H54 (cell line): Measurements from ENCODE around the gene LETM1.

Experiments used
- DNase-seq: peaks from one replicate; pipeline ENCODE4 v3.0.0; 2011; ENCODE audit warnings: low spot score, mixed read lengths; ENCODE audit not compliant: insufficient read length
- FAIRE-seq: peaks from 3 replicates; lab custom pipeline; 2011; peaks lifted over from hg19 to GRCh38; lab: Jason Lieb, UNC
- POLR2A ChIP-seq: IDR thresholded peaks from 2 replicates; pipeline ENCODE4 v1.6.1; 2011; ENCODE audit warnings: low read depth, mild to moderate bottlenecking, low read length

LETM1 gene

DNA sequence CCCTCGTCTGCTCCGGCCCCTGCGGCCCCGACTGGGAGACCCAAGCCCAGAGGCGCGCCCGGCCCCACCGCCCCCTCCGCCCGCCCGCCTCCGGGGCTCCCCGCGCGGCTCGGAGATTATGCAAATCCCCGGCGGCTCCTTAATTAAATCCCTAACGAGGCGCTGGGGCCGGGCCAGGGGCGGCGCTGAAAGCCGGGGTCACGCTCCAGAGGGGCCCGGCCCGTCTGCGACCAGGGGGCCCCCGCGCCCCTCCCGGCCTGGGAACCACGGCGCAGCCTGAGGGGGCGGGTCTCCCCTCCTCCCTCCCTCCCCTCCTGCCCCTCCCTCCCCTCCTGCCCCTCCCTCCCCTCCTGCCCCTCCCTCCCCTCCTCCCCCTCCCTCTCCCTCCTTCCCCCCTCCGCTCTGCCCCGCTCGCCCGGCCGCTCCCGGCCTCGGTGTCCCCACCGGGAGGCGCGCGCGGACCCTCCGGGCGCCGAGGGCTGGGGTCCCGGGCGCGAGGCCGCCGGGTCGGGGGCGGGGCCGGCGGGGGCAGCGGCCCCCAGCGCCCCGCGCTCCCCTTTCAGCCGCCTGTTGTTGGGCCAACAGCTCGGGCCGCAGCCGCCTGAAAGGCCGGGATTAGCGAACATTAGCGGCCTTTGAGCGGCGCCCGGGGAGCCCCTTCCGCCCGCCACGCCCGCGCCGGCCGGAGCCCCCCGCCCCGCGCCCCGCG lies 88.7 kb downstream of the LETM1 start:
- DNase-seq (no peak), FAIRE-seq (no peak)
- TF ChIP-seq POLR2A: no peak

DNA sequence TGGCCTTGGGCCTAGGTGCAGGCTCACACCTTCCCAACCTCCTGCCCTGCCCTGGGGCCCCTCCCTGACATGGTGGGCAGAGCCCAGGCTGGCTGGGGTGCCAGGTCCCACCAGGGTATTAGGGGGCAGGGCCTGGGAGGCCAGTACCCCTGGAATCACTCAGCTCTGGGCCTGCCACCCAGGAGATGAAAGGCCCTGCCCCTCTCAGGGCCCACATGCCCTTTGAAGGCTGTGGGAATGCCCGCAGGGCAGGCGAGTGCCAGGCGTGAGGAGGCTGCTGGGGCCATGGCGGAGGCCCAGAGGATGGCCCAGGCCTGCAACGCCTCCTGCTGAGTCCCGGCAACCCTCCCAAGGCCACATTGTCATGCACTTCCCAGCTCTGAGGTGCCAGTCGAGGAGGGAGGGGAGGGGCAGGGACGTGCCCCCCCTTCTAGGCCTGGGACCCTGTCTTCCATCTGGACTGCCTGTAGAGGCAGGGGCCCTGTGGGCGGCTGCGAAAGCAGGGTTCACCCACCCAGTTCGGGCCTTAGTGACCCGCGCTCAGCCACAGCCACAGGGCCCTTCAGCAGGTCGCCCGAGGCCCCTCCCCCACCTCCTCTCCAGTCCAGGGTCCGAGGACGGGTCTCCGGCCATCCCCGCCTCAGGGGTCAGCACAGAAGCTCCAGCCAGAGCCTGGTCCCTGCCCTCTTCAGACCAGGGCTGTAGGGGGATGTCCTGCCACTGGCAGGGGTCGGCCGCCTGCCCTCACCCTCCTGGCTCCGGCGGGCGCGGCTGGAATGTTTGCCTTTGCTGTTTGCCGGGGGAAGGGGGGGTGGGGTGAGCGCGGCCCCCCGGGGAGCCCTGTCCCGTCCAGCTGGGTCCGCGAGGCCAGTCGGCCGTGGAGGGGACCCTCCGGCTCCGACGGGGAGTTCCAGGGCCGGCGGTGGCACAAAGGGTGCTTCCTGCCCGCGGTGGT lies 89.6 kb downstream of the LETM1 start:
- no peak for FAIRE-seq

DNA sequence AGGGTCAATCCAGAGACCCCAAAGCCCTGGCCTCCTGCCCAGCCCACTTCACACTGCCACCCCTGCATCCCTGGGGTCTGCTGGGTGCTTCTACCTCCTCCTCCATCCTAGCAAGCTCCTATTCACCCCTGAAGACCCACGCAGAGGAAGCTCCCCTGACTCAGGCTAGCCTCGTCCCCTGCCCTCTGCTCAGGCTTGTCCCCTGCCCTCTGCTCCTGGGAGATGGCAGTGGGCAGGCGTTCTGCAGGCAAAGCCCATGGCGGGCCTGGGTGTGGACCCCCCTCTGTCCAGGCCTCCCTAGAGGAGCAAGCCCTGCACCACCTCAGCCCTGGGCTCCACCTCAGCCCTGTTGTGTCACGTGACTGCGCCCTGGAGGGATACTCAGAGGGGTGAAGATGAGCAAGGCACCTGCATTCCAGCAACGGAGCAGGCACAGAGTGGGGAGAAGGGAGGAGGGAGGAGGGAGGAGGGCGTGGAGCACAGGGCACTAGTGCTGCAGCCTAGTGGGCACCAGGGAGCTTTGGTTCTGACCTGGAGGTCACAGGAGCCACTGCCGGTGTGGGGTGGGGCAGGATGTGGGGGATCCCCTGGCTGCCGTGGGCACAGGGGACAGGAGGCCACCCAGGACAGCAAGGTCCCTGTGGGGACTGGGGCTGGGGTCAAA lies 90.4 kb downstream of the LETM1 start:
- no peak for FAIRE-seq
- DNase-seq: no peak
- TF ChIP-seq POLR2A: no peak

More for the DNA sequence above, 89.6 kb downstream of the LETM1 start:
- no peak for TF ChIP-seq POLR2A
- no peak for DNase-seq

DNA sequence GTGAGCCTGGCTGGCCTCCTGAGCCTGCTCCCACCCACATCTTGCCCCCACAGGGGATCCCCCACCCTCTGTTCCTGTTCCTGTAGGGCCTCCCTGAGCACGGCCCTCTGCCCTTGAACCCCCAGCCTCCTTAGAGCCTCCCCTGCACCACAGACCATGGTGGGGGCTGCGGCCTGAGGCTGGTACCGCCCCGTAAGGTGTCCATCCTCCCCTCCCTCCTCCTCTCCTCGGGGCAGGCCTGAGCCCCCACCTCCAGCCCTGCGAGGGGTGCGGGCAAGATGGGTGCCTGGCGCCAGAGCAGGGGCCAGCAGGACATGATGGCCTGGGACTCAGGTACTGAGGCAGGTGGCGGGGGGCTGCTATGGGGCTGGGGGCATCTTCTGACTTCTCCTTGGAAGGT lies 91.3 kb downstream of the LETM1 start:
- DNase-seq (no peak), FAIRE-seq (no peak)
- no peak for TF ChIP-seq POLR2A

DNA sequence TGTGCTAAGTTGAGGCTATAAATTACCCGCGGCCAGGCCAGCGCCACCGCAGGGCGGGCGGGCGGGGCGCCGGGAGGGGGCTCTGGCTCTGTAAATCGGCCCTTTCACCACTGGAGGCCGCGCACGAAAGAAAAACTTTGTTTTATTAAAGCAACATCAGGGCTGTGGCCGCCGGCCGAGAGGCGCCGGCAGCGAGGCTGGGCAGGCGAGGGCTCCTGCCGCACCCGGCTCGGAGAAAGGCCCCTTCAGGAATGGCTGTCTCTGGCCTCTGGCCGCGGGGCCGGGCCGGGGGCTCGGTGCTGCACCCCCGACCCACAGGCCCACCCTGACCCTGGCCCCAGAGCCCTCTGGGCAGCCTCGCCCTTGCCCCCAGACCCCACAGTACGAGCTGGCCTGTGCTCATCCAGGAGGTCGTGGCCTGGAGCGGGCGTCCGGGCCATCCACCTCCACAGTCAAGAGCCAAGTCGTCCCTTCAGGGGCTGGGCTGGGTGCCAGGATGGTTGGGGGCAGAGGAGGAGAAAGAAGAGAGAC lies 92.3 kb downstream of the LETM1 start:
- DNase-seq: no peak
- no peak for TF ChIP-seq POLR2A
- no peak for FAIRE-seq

DNA sequence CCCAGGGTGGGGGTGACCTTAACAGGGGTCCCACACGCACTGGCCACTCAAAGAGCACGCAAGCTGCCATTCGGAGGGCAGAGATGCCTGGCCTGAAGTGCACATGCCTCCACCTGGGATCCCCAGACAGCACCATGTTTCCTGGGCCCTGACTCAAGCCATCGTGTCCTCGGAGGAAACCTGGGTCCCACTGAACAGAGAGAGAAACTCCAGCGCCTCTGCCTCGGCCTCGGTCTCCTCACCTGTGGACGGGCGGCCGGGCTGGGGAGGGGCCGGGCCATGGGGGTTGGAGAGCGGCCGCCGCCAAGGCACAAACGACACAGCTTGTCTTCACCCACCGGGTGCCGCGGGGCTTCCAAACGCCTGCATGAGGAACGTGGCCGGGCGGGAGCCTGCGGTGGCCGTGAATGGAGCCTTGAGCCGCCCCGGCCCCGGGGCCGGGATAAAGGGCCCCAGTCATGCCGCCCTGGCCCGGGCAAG lies 92.8 kb downstream of the LETM1 start:
- no peak for TF ChIP-seq POLR2A
- FAIRE-seq (no peak), DNase-seq (no peak)

DNA sequence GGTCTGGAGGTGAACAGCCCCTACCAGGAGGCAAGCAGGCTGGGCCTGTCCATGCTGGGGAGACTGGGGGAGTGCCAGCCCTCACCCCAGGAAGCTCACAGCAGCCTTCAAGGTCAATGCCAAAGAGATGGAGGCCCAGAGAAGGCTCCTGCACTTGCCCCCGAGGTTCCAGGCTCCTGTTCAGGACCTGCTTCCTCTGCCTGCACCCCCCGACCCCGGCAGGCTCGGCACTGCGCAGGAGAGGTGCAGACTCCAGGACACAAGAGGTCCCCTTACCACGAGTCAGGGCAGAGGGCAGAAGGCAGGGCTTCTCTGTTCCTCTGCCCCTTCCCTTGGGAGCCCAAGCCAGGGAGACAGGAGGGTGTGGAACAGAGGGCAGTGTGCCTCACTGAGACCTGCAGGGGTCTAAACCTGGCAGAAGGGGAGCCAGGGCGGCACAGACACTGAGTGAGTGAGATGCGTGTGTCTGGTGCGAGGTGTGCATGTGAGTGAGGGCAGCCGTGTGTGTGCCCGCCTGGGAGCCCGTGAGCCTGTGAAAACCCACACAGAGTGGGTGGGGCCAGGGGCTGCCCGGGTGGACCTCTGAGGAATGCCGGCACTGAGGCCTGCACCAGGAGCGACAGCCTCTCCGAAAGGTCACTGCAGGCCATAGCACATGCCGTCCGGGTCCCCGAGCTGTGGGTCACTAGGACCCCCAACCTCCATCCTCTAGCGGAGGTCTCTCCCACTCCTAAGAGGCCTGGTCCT lies 93.5 kb downstream of the LETM1 start:
- DNase-seq (no peak), FAIRE-seq (no peak)
- no peak for TF ChIP-seq POLR2A
